Endothelial cell of umbilical vein (primary cell): ENCODE measurements around the gene PSENEN.

Experiments
- EZH2 ChIP-seq: IDR thresholded peaks from 2 replicates; pipeline ENCODE4 v1.6.1; 2012; ENCODE audit warnings: borderline replicate concordance, low read depth, mild to moderate bottlenecking, moderate library complexity, low read length, inconsistent platforms; ENCODE audit not compliant: severe bottlenecking
- POLR2A ChIP-seq: IDR thresholded peaks from 2 replicates; pipeline ENCODE4 v1.6.1; 2012; ENCODE audit warnings: low read depth, mild to moderate bottlenecking, control low read depth, low read length
- POLR2AphosphoS5 ChIP-seq: IDR thresholded peaks from 2 replicates; pipeline ENCODE4 v1.6.1; 2012; ENCODE audit warnings: low read depth, mild to moderate bottlenecking, control low read depth, low read length, moderate library complexity; ENCODE audit not compliant: insufficient read depth
- TF ChIP-seq, protein P1 (sequence below), 2 donors: IDR thresholded peaks; 1 replicate in 1 of 2; 2 replicates in 1 of 2; pipeline ENCODE4 v1.5.1; 2011; ENCODE audit warnings: low read length in 2 of 2, mild to moderate bottlenecking in 2 of 2, moderate library complexity in 2 of 2, control low read depth in 1 of 2, inconsistent platforms in 1 of 2, low read depth in 1 of 2; ENCODE audit not compliant: insufficient read depth in 1 of 2; ENCODE audit errors: extremely low read depth in 1 of 2

DNA sequence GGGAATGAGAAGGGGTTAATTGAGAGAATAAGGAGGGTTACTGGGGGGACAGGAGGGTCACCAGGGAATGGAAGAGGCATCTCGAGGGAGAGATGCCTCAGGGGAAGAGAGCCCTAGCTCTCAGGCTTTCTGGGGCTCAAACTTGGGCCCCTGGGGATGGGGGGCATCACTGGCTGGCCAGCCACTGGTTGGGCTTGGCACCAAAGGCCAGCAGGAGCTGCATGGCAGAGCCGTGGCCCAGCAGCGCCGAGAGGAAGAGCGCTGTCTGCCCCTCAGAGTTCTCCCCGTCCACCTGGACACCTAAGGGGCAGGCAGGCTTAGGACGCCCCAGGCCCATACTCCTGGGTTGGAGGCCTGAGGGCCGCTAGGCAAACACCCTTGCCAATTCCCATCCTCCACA is 47.4 kb downstream of the PSENEN start:
- TF ChIP-seq, protein P1, sequence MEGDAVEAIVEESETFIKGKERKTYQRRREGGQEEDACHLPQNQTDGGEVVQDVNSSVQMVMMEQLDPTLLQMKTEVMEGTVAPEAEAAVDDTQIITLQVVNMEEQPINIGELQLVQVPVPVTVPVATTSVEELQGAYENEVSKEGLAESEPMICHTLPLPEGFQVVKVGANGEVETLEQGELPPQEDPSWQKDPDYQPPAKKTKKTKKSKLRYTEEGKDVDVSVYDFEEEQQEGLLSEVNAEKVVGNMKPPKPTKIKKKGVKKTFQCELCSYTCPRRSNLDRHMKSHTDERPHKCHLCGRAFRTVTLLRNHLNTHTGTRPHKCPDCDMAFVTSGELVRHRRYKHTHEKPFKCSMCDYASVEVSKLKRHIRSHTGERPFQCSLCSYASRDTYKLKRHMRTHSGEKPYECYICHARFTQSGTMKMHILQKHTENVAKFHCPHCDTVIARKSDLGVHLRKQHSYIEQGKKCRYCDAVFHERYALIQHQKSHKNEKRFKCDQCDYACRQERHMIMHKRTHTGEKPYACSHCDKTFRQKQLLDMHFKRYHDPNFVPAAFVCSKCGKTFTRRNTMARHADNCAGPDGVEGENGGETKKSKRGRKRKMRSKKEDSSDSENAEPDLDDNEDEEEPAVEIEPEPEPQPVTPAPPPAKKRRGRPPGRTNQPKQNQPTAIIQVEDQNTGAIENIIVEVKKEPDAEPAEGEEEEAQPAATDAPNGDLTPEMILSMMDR (IDR thresholded peaks at IDR 0.05; ENCODE audit: extremely low read depth in 1 of 2, insufficient read depth in 1 of 2, low read depth in 1 of 2, low read length in 2 of 2): no peak
- TF ChIP-seq EZH2 (no peak), POLR2A (no peak), POLR2AphosphoS5 (no peak)
